GM12872 (cell line): ENCODE results near the gene ATP1B2.

Experiments used
- TF ChIP-seq, protein P1 (sequence below): IDR thresholded peaks from 3 replicates; pipeline ENCODE4 v1.5.1; 2011; ENCODE audit warnings: low read depth, mild to moderate bottlenecking, low read length, moderate library complexity; ENCODE audit not compliant: insufficient read depth

ATP1B2 gene

DNA sequence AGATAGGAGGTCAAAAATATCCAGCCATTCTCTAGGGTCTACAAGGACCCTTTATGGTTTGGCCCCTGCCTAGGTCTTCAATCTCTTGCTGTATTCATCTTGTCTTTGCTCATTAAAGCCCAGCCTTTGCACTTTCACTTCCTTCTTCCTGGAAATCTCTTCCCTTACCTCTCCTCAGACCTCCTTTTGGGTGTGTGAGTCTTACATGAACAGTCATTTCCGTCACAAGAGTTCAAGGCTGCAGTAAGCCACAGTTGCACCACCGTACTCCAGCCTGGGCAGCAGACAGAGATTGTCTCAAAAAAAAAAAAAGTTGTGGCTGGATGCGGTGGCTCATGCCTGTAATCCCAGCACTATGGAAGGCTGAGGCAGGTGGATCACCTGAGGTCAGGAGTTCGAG is 6.0 kb upstream of the ATP1B2 start:
- TF ChIP-seq, protein P1, sequence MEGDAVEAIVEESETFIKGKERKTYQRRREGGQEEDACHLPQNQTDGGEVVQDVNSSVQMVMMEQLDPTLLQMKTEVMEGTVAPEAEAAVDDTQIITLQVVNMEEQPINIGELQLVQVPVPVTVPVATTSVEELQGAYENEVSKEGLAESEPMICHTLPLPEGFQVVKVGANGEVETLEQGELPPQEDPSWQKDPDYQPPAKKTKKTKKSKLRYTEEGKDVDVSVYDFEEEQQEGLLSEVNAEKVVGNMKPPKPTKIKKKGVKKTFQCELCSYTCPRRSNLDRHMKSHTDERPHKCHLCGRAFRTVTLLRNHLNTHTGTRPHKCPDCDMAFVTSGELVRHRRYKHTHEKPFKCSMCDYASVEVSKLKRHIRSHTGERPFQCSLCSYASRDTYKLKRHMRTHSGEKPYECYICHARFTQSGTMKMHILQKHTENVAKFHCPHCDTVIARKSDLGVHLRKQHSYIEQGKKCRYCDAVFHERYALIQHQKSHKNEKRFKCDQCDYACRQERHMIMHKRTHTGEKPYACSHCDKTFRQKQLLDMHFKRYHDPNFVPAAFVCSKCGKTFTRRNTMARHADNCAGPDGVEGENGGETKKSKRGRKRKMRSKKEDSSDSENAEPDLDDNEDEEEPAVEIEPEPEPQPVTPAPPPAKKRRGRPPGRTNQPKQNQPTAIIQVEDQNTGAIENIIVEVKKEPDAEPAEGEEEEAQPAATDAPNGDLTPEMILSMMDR, result no peak

DNA sequence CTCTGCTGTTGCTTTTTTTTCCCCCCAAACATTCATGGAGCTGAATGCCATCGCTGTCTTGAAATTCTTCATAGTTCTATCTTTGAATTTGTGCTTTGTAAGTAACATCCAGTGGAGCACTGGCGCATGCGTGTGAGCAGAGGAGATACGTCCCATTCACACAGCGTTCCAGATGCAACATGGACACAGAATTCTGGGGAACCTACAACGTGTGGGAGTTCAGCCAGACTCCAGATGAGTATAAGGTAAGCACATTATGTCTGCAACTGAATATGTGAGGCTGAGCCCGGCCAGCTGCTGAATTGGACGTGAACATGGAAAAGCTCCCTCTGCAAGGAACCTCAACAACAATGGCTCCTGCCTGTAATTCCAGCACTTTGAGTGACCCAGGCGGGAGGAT is 4.3 kb upstream of the ATP1B2 start:
- TF ChIP-seq, protein P1, result no peak

DNA sequence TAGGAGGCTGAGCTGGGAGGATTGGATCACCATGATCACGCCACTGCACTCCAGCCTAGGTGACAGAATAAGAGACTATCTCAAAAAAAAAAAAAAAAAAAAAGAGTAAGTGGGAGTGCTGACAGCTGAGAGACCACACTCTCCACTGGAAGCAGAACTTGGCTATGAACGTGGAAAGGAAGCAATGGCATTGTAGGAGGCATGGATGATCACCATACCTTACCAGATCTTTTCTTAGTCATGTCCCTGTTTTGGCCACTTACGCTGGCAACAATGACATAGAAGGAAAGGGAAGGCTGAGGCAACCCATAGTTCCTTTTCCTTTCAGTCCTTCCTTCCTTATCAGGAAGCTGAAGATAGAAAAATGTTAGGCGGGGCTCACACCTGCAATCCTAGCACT is 3.7 kb upstream of the ATP1B2 start:
- TF ChIP-seq, protein P1, result no peak

DNA sequence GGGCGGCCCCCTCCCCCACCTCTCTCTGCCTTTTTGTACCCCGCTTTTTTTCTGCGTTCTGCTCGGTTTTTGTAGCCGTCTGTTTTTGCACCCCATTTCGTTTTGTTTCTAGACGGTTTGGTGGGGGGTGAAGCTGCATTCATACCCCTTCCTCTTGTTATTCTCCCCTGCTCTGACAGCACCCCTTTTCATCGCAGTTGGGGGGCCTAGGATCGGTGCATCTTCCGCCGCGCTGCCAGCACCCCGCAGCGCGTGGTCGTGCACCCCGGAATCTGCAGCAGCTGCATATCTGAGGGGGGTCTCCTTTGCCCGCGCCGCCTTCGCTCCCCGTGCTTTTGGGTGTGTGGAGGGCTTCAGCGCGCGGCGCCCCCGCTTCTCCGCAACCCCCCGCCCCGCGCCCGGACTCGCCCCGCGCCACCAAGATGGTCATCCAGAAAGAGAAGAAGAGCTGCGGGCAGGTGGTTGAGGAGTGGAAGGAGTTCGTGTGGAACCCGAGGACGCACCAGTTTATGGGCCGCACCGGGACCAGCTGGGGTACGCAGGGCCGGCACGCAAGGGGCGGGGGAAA is 455 bp downstream of the ATP1B2 start:
- TF ChIP-seq, protein P1, result no peak

DNA sequence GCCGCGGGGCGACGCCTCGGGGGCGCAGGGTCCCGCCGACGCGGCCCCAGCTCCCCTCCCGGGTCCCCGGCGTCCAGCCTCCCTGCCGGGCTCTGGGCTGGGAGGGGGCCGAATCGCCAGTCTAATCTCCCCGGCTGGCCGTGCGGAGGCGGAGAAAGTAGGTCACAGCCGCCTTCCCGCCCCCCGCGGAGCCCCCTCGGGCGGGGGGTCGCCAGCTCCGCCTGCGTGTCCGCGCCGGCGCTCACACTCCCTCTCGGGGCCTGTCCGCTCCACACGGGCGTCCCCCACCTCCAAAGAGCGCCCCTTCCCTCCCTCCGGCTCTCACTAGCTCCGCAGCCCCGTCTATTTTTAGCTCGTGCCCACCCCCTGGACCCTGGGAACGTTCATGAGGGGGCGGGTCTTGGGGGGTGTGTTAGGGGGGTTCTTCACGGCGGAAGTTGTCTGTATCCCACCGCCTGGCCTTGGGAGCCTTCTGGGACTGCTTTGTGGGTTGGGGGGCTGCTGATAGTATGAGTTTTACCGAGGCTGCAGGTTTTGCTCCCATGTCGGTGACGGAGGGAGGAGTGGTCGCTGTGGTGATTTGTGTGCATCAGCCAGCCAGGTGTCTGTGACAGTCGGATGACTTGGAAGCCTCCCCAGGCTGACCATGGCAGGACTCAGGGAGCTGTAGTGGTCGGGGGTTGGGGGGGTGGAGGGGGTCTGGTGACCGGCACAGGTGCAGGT is 1.1 kb downstream of the ATP1B2 start:
- TF ChIP-seq, protein P1, result no peak

DNA sequence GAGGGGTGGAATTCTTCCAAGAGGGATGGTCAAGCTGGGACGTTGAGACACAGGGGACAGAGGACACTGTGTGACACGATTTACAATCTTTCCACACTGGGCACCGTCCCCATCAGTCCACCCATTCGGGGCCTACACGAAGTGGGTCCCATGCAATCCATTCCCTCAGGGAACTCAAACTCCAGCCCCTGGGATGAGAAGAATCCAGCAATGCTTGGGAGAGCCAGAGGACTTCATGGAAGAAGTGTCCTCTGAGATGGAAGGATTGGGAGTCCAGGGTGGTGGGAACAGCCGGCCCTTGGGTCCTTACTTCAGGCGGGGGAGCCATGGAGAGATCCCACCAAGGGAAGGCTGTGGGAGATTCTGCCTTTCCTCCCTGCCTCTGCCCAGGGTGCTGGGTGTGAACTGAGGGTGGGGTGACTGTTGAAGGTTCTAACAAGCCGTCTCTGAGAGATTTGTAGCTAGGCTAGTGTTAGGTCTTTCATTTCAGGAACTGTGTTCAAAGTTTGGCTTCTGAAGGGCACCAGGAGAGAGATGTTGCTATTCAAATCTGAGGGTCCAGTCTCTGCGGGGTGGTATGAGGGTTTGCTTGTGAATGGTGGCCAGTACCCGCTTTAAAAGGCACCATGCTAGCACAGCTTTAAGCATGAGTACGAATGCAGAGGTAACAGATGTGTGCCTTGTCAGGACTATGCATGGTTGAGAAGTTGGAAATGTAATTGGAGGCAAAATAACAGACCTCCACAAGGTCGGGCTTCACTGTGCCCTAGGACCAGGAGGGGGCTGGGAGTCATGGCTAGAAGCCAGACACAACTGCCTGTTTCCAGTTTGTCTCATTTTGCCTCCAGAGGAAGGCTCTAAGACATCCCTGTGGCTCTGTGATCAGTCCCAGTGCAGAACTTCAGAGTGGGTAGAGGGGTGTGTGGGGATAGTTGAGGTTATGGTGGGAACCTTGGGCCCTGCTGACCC is 1.9 kb downstream of the ATP1B2 start:
- TF ChIP-seq, protein P1, result no peak
